Measurements from ENCODE around the gene SEMA5B. TPM values are rescaled to one million over a fixed set of nuclear protein-coding genes. Genes with fewer than 3 reads are reported as not detected.

Gene SEMA5B
- polyA plus RNA-seq, 1 of the 3 experiments (the other 2 are of a cell fraction): 0.43 TPM

DNA sequence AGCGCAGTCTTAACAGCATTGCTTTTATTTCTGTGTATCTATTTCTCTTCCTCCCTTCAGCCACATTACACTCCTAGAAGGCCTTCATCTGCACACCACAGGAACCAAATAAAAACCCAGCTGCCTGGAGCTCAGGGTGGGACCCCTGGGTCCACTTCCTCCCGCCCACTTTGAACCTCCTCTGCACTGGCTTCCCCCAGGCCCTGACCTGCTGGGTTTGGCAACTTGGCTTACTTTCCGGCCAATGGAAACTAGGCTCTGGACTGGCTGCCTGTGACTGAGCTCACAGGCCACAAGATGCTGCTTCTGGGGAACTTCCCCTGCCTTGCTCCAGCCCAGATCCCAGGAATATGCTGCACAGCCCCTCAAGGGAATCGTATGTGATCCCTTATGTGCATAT, 89.8 kb downstream of the SEMA5B start:
- Histone ChIP-seq H3K4me3 (ENCODE audit: low read depth in 2 of 2, low read length in 1 of 2) (no peak overlapping the region), H3K9me3 (no peaks in the 10 kb centered on the region), H3K27me3 (ENCODE audit: insufficient read depth) (no peaks in the 10 kb centered on the region), H3K4me1 (ENCODE audit: control insufficient read depth in 1 of 2, insufficient read depth in 2 of 2, low read depth in 1 of 2, low read length in 1 of 2) (peaks cover 0 to 30% of the 10 kb centered on the region in 2 experiments; a peak in 2 of 4 replicates), H3K4me2 (no peak overlapping the region), H3K9ac (no peak overlapping the region), H3K36me3 (replicated peaks in 1 of 2; ENCODE audit: control insufficient read depth in 1 of 2, insufficient read depth in 2 of 2, low read length in 1 of 2) (no peaks in the 10 kb centered on the region), H3K9me2 (no peaks in the 10 kb centered on the region), H4K20me1 (ENCODE audit: insufficient read depth) (no peaks in the 10 kb centered on the region), H2AFZ (ENCODE audit: low read depth) (no peak overlapping the region), H3K79me2 (ENCODE audit: insufficient read depth) (no peaks in the 10 kb centered on the region), H3K27ac (ENCODE audit: low read depth in 2 of 2, low read length in 1 of 2) (no peak overlapping the region), H3F3A (replicated peaks; ENCODE audit: insufficient read depth) (no peaks in the 10 kb centered on the region)
- POLR2A ChIA-PET: no interaction called here
- DNase-seq: no peak
- 63% methylated on average over 4 of the region's 4 CpGs for WGBS (ENCODE audit: low lambda C conversion rate)
- CTCF ChIA-PET: interaction anchor here (0.6 to 15.7 kb wide), 4 partner anchors 76 to 321 kb away, joined by 3 to 342 read pairs (median 4); partner anchors contain the start of gene SEMA5B
- TF ChIP-seq MEF2A (IDR thresholded peaks at IDR 0.05; ENCODE audit: borderline replicate concordance, low read depth) (no peak), JUND (IDR thresholded peaks at IDR 0.05) (no peak), NRF1 (IDR thresholded peaks at IDR 0.05; ENCODE audit: low read depth, low read length) (no peak), EP300 (IDR thresholded peaks at IDR 0.05; ENCODE audit: borderline replicate concordance in 1 of 2, low read depth in 1 of 2, low read length in 1 of 2) (no peak), ELF1 (IDR thresholded peaks at IDR 0.05) (no peak), POLR2AphosphoS5 (IDR thresholded peaks at IDR 0.05; ENCODE audit: low read depth, low read length) (no peak)
- TF ChIP-seq, protein P1, sequence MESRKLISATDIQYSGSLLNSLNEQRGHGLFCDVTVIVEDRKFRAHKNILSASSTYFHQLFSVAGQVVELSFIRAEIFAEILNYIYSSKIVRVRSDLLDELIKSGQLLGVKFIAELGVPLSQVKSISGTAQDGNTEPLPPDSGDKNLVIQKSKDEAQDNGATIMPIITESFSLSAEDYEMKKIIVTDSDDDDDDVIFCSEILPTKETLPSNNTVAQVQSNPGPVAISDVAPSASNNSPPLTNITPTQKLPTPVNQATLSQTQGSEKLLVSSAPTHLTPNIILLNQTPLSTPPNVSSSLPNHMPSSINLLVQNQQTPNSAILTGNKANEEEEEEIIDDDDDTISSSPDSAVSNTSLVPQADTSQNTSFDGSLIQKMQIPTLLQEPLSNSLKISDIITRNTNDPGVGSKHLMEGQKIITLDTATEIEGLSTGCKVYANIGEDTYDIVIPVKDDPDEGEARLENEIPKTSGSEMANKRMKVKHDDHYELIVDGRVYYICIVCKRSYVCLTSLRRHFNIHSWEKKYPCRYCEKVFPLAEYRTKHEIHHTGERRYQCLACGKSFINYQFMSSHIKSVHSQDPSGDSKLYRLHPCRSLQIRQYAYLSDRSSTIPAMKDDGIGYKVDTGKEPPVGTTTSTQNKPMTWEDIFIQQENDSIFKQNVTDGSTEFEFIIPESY (IDR thresholded peaks at IDR 0.05; ENCODE audit: borderline replicate concordance, low read depth): no peak
- TF ChIP-seq, protein P2, sequence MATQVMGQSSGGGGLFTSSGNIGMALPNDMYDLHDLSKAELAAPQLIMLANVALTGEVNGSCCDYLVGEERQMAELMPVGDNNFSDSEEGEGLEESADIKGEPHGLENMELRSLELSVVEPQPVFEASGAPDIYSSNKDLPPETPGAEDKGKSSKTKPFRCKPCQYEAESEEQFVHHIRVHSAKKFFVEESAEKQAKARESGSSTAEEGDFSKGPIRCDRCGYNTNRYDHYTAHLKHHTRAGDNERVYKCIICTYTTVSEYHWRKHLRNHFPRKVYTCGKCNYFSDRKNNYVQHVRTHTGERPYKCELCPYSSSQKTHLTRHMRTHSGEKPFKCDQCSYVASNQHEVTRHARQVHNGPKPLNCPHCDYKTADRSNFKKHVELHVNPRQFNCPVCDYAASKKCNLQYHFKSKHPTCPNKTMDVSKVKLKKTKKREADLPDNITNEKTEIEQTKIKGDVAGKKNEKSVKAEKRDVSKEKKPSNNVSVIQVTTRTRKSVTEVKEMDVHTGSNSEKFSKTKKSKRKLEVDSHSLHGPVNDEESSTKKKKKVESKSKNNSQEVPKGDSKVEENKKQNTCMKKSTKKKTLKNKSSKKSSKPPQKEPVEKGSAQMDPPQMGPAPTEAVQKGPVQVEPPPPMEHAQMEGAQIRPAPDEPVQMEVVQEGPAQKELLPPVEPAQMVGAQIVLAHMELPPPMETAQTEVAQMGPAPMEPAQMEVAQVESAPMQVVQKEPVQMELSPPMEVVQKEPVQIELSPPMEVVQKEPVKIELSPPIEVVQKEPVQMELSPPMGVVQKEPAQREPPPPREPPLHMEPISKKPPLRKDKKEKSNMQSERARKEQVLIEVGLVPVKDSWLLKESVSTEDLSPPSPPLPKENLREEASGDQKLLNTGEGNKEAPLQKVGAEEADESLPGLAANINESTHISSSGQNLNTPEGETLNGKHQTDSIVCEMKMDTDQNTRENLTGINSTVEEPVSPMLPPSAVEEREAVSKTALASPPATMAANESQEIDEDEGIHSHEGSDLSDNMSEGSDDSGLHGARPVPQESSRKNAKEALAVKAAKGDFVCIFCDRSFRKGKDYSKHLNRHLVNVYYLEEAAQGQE (IDR thresholded peaks at IDR 0.05; ENCODE audit: low read depth, low read length): no peak
- TF ChIP-seq, protein P3, sequence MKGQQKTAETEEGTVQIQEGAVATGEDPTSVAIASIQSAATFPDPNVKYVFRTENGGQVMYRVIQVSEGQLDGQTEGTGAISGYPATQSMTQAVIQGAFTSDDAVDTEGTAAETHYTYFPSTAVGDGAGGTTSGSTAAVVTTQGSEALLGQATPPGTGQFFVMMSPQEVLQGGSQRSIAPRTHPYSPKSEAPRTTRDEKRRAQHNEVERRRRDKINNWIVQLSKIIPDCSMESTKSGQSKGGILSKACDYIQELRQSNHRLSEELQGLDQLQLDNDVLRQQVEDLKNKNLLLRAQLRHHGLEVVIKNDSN (IDR thresholded peaks at IDR 0.05; ENCODE audit: borderline replicate concordance, low read depth): no peak

DNA sequence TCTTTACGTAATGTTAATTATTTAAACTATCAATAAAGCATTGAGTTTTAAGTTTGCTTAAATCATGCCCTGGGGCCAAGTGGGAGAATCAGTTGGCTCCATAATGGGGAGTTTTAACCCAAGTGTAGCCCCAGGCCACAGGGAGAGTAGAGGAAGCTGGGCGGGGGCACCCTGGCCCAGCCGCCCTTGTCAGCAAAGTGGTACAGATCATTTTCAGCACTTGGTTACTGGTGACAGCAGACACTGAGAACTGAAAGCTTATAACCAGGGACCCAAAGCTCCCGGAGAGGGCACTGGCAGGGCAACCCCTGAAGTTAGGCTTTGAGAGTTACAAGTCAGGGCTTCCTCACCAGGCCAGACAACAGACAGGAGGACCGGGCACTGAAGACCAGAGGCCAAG, 90.6 kb downstream of the SEMA5B start:
- no peak overlapping the region for H3K4me2 ChIP-seq
- no peak overlapping the region for H3K4me3 ChIP-seq (ENCODE audit: low read depth in 2 of 2, low read length in 1 of 2)
- CTCF ChIA-PET: interaction anchor here (1.0 to 15.7 kb wide), 5 partner anchors 38 to 322 kb away, joined by 3 to 342 read pairs (median 4); partner anchors contain the start of gene SEMA5B
- no peak for DNase-seq
- H3K4me1 ChIP-seq (ENCODE audit: control insufficient read depth in 1 of 2, insufficient read depth in 2 of 2, low read depth in 1 of 2, low read length in 1 of 2): peaks cover 0 to 28% of the 10 kb centered on the region in 2 experiments; a peak in 2 of 4 replicates
- POLR2A ChIA-PET: interaction anchor here (1.2 to 1.3 kb wide), 2 partner anchors 130 to 521 kb away, joined by 3 read pairs; partner anchors contain the start of gene WDR5B
- no peak overlapping the region for H3K9ac ChIP-seq
- no peaks in the 10 kb centered on the region for H3K36me3 ChIP-seq (replicated peaks in 1 of 2; ENCODE audit: control insufficient read depth in 1 of 2, insufficient read depth in 2 of 2, low read length in 1 of 2)
- no peaks in the 10 kb centered on the region for H3F3A ChIP-seq (replicated peaks; ENCODE audit: insufficient read depth)
- 82% methylated on average over 5 of the region's 5 CpGs for WGBS (ENCODE audit: low lambda C conversion rate)
- no peaks in the 10 kb centered on the region for H3K9me3 ChIP-seq
- H4K20me1 ChIP-seq (ENCODE audit: insufficient read depth): no peaks in the 10 kb centered on the region
- H3K9me2 ChIP-seq: no peaks in the 10 kb centered on the region
- H3K27me3 ChIP-seq (ENCODE audit: insufficient read depth): no peaks in the 10 kb centered on the region
- no peaks in the 10 kb centered on the region for H3K79me2 ChIP-seq (ENCODE audit: insufficient read depth)
- no peak overlapping the region for H2AFZ ChIP-seq (ENCODE audit: low read depth)
- no peak overlapping the region; a peak in 2 of 4 replicates for H3K27ac ChIP-seq (ENCODE audit: low read depth in 2 of 2, low read length in 1 of 2)
- TF ChIP-seq, protein P4, sequence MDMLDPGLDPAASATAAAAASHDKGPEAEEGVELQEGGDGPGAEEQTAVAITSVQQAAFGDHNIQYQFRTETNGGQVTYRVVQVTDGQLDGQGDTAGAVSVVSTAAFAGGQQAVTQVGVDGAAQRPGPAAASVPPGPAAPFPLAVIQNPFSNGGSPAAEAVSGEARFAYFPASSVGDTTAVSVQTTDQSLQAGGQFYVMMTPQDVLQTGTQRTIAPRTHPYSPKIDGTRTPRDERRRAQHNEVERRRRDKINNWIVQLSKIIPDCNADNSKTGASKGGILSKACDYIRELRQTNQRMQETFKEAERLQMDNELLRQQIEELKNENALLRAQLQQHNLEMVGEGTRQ (IDR thresholded peaks at IDR 0.05; ENCODE audit: borderline replicate concordance, low read depth, low read length): no peak
- TF ChIP-seq, protein P2 (IDR thresholded peaks at IDR 0.05; ENCODE audit: low read depth, low read length): 0 out of 2 replicates have a peak, but pooled peaks have one; percentile 28
